GM10847 (cell line): Measurements from ENCODE around the gene ZNF516.

ENCODE experiments used
- POLR2A ChIP-seq: IDR thresholded peaks from 2 replicates; pipeline ENCODE4 v1.6.1; 2011; ENCODE audit not compliant: insufficient read length; ENCODE audit errors: extremely low read depth

The ZNF516 gene

GRCh38 chr18:76317136-76317535 lies 177.9 kb downstream of the ZNF516 start:
- TF ChIP-seq POLR2A = no peak

GRCh38 chr18:76315722-76316230 lies 179.3 kb downstream of the ZNF516 start:
- no peak for TF ChIP-seq POLR2A

GRCh38 chr18:76314496-76314895 lies 180.5 kb downstream of the ZNF516 start:
- TF ChIP-seq POLR2A = no peak

GRCh38 chr18:76314015-76314414 lies 181.0 kb downstream of the ZNF516 start:
- no peak for TF ChIP-seq POLR2A
